B cell (primary cell): ENCODE data around the gene MAP3K6. TPM values are rescaled to one million over a fixed set of nuclear protein-coding genes. Genes with fewer than 3 reads are reported as not detected.

ENCODE experiments used
- ATAC-seq: fragments of 200-7000 bp; cut with Tn5 transposase; one replicate; pipeline ENCODE4 v1.10.0; 2021; ENCODE audit warnings: low read depth, mild to moderate bottlenecking, moderate number of reproducible peaks, moderate library complexity
- CTCF ChIA-PET: fragments of 350-600 bp; sonication (Branson Sonifier 250); formaldehyde crosslinking; loops from one replicate; lab custom pipeline; 2021; ENCODE audit warnings: antibody characterized with exemption, inconsistent platforms; lab: Charles Lee
- POLR2A ChIA-PET: fragments of 350-600 bp; sonication (Branson Sonifier 250); formaldehyde crosslinking; loops from one replicate; lab custom pipeline; 2021; ENCODE audit warnings: antibody characterized with exemption; lab: Charles Lee
- DNase-seq: peaks from one replicate; pipeline ENCODE4 v3.0.0; 2013
- H2AFZ ChIP-seq: 2 replicates; pipeline ENCODE4 v1.6.1; 2012; ENCODE audit warnings: mild to moderate bottlenecking, low read depth, low read length; ENCODE audit not compliant: insufficient read depth, poor library complexity, severe bottlenecking
- H3K27ac ChIP-seq, 2 donors: 1 replicate in 1 of 2; 2 replicates in 1 of 2; pipeline ENCODE4 v1.5.1; 2012 to 2013; ENCODE audit warnings: low read length in 2 of 2, mild to moderate bottlenecking in 2 of 2, moderate library complexity in 1 of 2
- H3K27me3 ChIP-seq, 4 experiments: fragments of 200-600 bp in 1 of 4; sonication (generic) in 1 of 4; replicated peaks in 1 of 4; 1 replicate in 2 of 4; 2 replicates in 2 of 4; pipeline versions ENCODE4 v1.6.1 to v1.7.0; 2013 to 2016; ENCODE audit warnings: low read length in 3 of 4, mild to moderate bottlenecking in 2 of 4, mixed read lengths in 1 of 4, moderate library complexity in 1 of 4; ENCODE audit not compliant: insufficient read depth in 4 of 4, control insufficient read depth in 3 of 4; ENCODE audit errors: control extremely low read depth in 1 of 4
- H3K36me3 ChIP-seq, 2 experiments: replicated peaks in 1 of 2; 1 replicate in 1 of 2; 2 replicates in 1 of 2; pipeline versions ENCODE4 v1.6.1 to v1.7.1; 2013; ENCODE audit warnings: low read length in 1 of 2; ENCODE audit not compliant: insufficient read depth in 2 of 2, control insufficient read depth in 1 of 2; ENCODE audit errors: control extremely low read depth in 1 of 2, extremely low read depth in 1 of 2
- H3K4me1 ChIP-seq, 2 donors: fragments of 200-600 bp in 1 of 2; sonication (generic) in 1 of 2; 1 replicate in 1 of 2; 2 replicates in 1 of 2; pipeline versions ENCODE4 v1.5.1 to v1.6.1; 2013 to 2017; ENCODE audit warnings: low read length in 2 of 2; ENCODE audit not compliant: control insufficient read depth in 2 of 2, insufficient read depth in 2 of 2
- H3K4me2 ChIP-seq: replicated peaks from 2 replicates; pipeline ENCODE3; 2012; ENCODE audit warnings: mild to moderate bottlenecking, low read depth, low read length; ENCODE audit not compliant: poor library complexity, severe bottlenecking
- H3K4me3 ChIP-seq, 5 experiments: fragments of 200-600 bp in 1 of 5; sonication (generic) in 1 of 5; 1 replicate in 3 of 5; 2 replicates in 2 of 5; pipeline versions ENCODE4 v1.5.1 to v1.7.0; 2011 to 2016; ENCODE audit warnings: low read length in 4 of 5, mild to moderate bottlenecking in 4 of 5, low read depth in 2 of 5, control low read depth in 1 of 5, moderate library complexity in 1 of 5; ENCODE audit not compliant: insufficient read depth in 1 of 5; ENCODE audit errors: control extremely low read depth in 1 of 5, extremely low read depth in 1 of 5
- H3K79me2 ChIP-seq: fragments of 200-600 bp; sonication (generic); one replicate; pipeline ENCODE4 v1.6.0; 2016; ENCODE audit warnings: low read length; ENCODE audit not compliant: control insufficient read depth, insufficient read depth
- H3K9ac ChIP-seq: fragments of 200-600 bp; sonication (generic); 2 replicates; pipeline ENCODE4 v1.6.1; 2017; ENCODE audit warnings: mild to moderate bottlenecking, low read length, moderate library complexity
- H3K9me3 ChIP-seq, 3 donors: one replicate each; pipeline versions ENCODE4 v1.6.1 to v1.7.1; 2013; ENCODE audit warnings: low read length in 2 of 3; ENCODE audit not compliant: control insufficient read depth in 2 of 3, insufficient read depth in 1 of 3; ENCODE audit errors: control extremely low read depth in 1 of 3
- H4K20me1 ChIP-seq: 2 replicates; pipeline ENCODE4 v1.6.0; 2012; ENCODE audit warnings: mild to moderate bottlenecking, low read length; ENCODE audit not compliant: insufficient read depth, control insufficient read depth, poor library complexity, severe bottlenecking
- H3K27ac Mint-ChIP-seq: one replicate; pipeline ENCODE4 v1.8.0; 2021; ENCODE audit warnings: mixed read lengths
- H3K27me3 Mint-ChIP-seq: one replicate; pipeline ENCODE4 v1.8.0; 2021; ENCODE audit warnings: mixed read lengths
- H3K4me1 Mint-ChIP-seq: one replicate; pipeline ENCODE4 v1.8.0; 2021; ENCODE audit warnings: mixed read lengths
- H3K4me3 Mint-ChIP-seq: one replicate; pipeline ENCODE4 v1.8.0; 2021; ENCODE audit warnings: mixed read lengths
- H3K9me3 Mint-ChIP-seq: one replicate; pipeline ENCODE4 v1.8.0; 2022; ENCODE audit warnings: mixed read lengths; ENCODE audit not compliant: insufficient read depth
- EZH2 ChIP-seq: IDR thresholded peaks from 2 replicates; pipeline ENCODE4 v1.6.1; 2012; ENCODE audit warnings: borderline replicate concordance, low read depth, mild to moderate bottlenecking, moderate library complexity, low read length; ENCODE audit not compliant: insufficient read depth, poor library complexity, severe bottlenecking
- WGBS: methylation state at CpG from one replicate; pipeline ENCODE4 v1.1.5; 2013; ENCODE audit warnings: missing lambda C conversion rate; ENCODE audit not compliant: insufficient coverage; 5-methylcytosine and 5-hydroxymethylcytosine counted together
- intact Hi-C: fragments of 100-400 bp; cut with micrococcal nuclease; formaldehyde crosslinking; loops from one replicate; pipeline ENCODE4 v1.10.0; 2022
- polyA plus RNA-seq: library from polyadenylated mRNA; depleted of rRNA; stranded (reverse); fragments of >200 nt; gene quantifications from 2 replicates; pipeline ENCODE4 v1.2.3, GENCODE V29; 2012
- total RNA-seq, 2 donors: library from RNA; stranded (reverse); fragments of 120-200 nt in 1 of 2; gene quantifications; 1 replicate in 1 of 2; 2 replicates in 1 of 2; pipeline versions ENCODE4 v1.2.3 to v1.2.4, GENCODE V29; 2013 to 2022
- TF ChIP-seq, protein P1 (sequence below): fragments of 200-600 bp; IDR thresholded peaks from one replicate; pipeline ENCODE4 v1.8.0; 2022; ENCODE audit warnings: antibody characterized with exemption, mild to moderate bottlenecking

MAP3K6 gene
- total and polyA plus RNA-seq, 2 donors (not counting 1 experiment from before 2014, with no cell fraction given), result 9.4 to 11.0 TPM

DNA sequence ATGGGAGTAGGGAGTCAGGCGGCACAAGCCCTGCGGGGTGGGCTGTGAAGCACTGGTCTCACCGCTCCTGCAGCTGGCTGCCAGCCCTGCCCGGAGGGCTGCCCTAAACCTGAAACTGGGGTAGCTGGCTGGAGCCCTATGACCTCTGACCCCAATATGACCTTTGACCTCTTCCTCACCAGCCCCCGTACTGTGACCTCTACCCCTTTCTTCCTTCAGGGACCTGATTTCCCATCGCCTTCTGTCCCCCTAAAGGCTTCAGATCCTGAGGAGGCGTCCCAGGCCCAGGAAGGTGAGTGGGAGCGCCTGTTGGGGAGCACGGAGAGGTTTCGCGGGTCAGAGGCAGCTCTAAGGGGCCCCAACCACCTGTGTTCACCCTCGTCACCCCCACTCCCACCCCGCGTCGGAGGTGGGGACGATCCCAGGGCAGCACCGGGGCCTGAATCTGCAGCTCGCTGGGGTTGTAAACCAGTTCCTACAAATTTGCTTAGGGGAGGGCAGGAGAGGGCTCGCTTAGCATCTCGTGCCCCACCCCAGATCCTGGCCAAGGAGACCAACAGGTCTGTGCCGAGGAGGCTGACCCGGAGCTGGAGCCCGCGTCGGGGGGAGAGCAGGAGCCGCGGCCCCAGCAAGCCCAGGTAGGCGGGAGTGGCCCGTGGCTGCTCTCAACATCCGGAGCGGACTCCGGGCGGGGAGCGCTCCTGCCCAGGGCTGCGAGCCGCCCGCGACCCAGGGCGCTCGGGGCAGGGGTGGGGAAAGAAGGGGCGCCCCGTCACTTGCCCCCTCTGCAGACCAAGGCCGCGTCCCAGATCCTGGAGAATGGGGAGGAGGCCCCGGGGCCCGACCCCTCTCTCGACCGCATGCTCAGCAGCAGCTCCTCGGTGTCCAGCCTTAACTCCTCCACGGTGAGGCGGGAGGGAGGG, 17.6 kb downstream of the MAP3K6 start:
- Histone ChIP-seq H3K4me3 (peak overlapping the region in 3 of 5 experiments; percentile 27 to 41 (median 29)), H3K4me1 (peaks cover 9 to 22% of the 10 kb centered on the region in 2 donors), H3K27me3 (no peaks in the 10 kb centered on the region), H3K79me2 (peaks cover 43% of the 10 kb centered on the region), H3K9ac (peak overlapping the region; percentile 19), H2AFZ (peak overlapping the region; percentile 38), H3K36me3 (peaks cover 0 to 61% of the 10 kb centered on the region in 2 experiments), H4K20me1 (peaks cover 12% of the 10 kb centered on the region), H3K9me3 (no peaks in the 10 kb centered on the region), H3K4me2 (peak overlapping the region; percentile 71), H3K27ac (no peak overlapping the region)
- intact Hi-C loops, result loop anchor here (1.0 kb wide), 1 partner anchor 8 kb away; no protein-coding TSS in a partner anchor
- H3K9me3 Mint-ChIP-seq, result no peaks in the 10 kb centered on the region
- no peaks in the 10 kb centered on the region for H3K27me3 Mint-ChIP-seq
- ATAC-seq, result peak; percentile 77
- WGBS, result 73% methylated on average over 34 of the region's 51 CpGs
- DNase-seq, result peak; percentile 50
- peak overlapping the region; percentile 46 for H3K27ac Mint-ChIP-seq
- TF ChIP-seq, protein P1, sequence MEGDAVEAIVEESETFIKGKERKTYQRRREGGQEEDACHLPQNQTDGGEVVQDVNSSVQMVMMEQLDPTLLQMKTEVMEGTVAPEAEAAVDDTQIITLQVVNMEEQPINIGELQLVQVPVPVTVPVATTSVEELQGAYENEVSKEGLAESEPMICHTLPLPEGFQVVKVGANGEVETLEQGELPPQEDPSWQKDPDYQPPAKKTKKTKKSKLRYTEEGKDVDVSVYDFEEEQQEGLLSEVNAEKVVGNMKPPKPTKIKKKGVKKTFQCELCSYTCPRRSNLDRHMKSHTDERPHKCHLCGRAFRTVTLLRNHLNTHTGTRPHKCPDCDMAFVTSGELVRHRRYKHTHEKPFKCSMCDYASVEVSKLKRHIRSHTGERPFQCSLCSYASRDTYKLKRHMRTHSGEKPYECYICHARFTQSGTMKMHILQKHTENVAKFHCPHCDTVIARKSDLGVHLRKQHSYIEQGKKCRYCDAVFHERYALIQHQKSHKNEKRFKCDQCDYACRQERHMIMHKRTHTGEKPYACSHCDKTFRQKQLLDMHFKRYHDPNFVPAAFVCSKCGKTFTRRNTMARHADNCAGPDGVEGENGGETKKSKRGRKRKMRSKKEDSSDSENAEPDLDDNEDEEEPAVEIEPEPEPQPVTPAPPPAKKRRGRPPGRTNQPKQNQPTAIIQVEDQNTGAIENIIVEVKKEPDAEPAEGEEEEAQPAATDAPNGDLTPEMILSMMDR, result no peak
- TF ChIP-seq EZH2, result no peak
- peak overlapping the region; percentile 75 for H3K4me3 Mint-ChIP-seq
- ChIA-PET CTCF (interaction anchor here (0.6 to 2.6 kb wide), 11 partner anchors 8 to 269 kb away, joined by 3 to 14 read pairs (median 4); no protein-coding TSS in a partner anchor), POLR2A (interaction anchor here (1.1 to 1.9 kb wide), 3 partner anchors 8 to 11 kb away, joined by 3 to 11 read pairs (median 3); partner anchors contain the start of gene SYTL1)
- peaks cover 22% of the 10 kb centered on the region for H3K4me1 Mint-ChIP-seq
